ENCODE results near the gene ZNF684. TPM values are rescaled to one million over a fixed set of nuclear protein-coding genes. Genes with fewer than 3 reads are reported as not detected.

Gene ZNF684
- total and polyA plus RNA-seq, 9 of the 15 experiments (the other 6 are each of a cell fraction or from before 2014, with no cell fraction given), result 4.8 to 8.8 (median 5.5) TPM

GRCh38 chr1:40530735-40531380, 579 bp upstream of the ZNF684 start:
- H3K4me2 ChIP-seq (ENCODE audit: insufficient read depth, low read length), result peak overlapping the region; percentile 98
- H3K27me3 ChIP-seq (ENCODE audit: control insufficient read depth in 2 of 2, insufficient read depth in 2 of 2, low read length in 2 of 2), result no peaks in the 10 kb centered on the region
- peak overlapping the region; percentile 95 for H2AFZ ChIP-seq (ENCODE audit: low read depth, low read length)
- intact Hi-C loops (cut with micrococcal nuclease), result no loop called here
- no peaks in the 10 kb centered on the region for H3K9me3 ChIP-seq (replicated peaks; ENCODE audit: control insufficient read depth, insufficient read depth, low read depth, low read length)
- in situ Hi-C loops (cut with MboI), result no loop called here
- no peaks in the 10 kb centered on the region for H3K9me1 ChIP-seq (ENCODE audit: control insufficient read depth, insufficient read depth, low read length)
- peaks cover 9% of the 10 kb centered on the region; the same call in 1 of the 3 replicates for H3K79me2 ChIP-seq (ENCODE audit: control insufficient read depth, insufficient read depth, low read length)
- peaks cover 4% of the 10 kb centered on the region; the same call in 2 of the 3 replicates for H3K36me3 ChIP-seq (ENCODE audit: control insufficient read depth, insufficient read depth, low read length)
- no peaks in the 10 kb centered on the region for H4K20me1 ChIP-seq (replicated peaks; ENCODE audit: control insufficient read depth, insufficient read depth, low read length)
- DNase-seq (ENCODE audit: extremely low read depth in 1 of 4, low spot score in 3 of 4), result peak in 2 of 4 experiments; percentile 36 to 37
- ATAC-seq, result no peak; the same call in 2 of the 3 replicates
- 33% methylated on average over 5 of the region's 5 CpGs for WGBS (ENCODE audit: insufficient coverage, low coverage, missing lambda C conversion rate)
- POLR2A ChIA-PET, result interaction anchor here (0.6 to 2.2 kb wide), 16 partner anchors 9 to 1534 kb away, joined by 3 to 20 read pairs (median 4); partner anchors contain the start of gene EXO5
- H3K27ac ChIP-seq (ENCODE audit: extremely low read depth, low read depth, low read length), result peak overlapping the region; percentile 69
- TSS peak; percentile 96 for BruUV-seq (replicated peaks)
- H3K9ac ChIP-seq (ENCODE audit: insufficient read depth in 1 of 2, low read depth in 2 of 2, low read length in 2 of 2), result peak overlapping the region; percentile 67 to 91; a peak in 2 of 4 replicates
- H3K4me3 ChIP-seq, result peak overlapping the region; percentile 49
- CTCF ChIA-PET (ENCODE audit: low intra/inter-chr PET ratio), result no interaction called here
- H3K4me1 ChIP-seq (replicated peaks in 1 of 2; ENCODE audit: control insufficient read depth in 2 of 2, insufficient read depth in 2 of 2, low read length in 2 of 2), result peaks cover 0 to 5% of the 10 kb centered on the region in 2 experiments; a peak in 2 of 5 replicates
- FAIRE-seq, result peak; percentile 15
- TF ChIP-seq TBP (optimal IDR thresholded peaks at IDR 0.05; ENCODE audit: low read depth, low read length) (no peak), MITF (IDR thresholded peaks at IDR 0.05) (no peak), FOXP1 (CRISPR knock-in tag; IDR thresholded peaks at IDR 0.05) (no peak), ZNF592 (IDR thresholded peaks at IDR 0.05) (no peak), THRB (CRISPR knock-in tag; conservative IDR thresholded peaks at IDR 0.05) (no peak), RBM15 (IDR thresholded peaks at IDR 0.05; ENCODE audit: insufficient read depth, low read length) (no peak), PRDM10 (IDR thresholded peaks at IDR 0.05; ENCODE audit: partially characterized antibody) (no peak), FOSL1 (tag; conservative IDR thresholded peaks at IDR 0.05) (no peak; the same call in 1 of the 2 replicates), GATAD2A (IDR thresholded peaks at IDR 0.05) (no peak), SOX6 (IDR thresholded peaks at IDR 0.05) (peak; percentile 4; the same call in 1 of the 2 replicates), WHSC1 (IDR thresholded peaks at IDR 0.05; ENCODE audit: low read length) (no peak)

Measured in K562 (cell line).